NCI-H774 (cell line): ENCODE results near the gene NELL1.

ENCODE experiments used
- DNase-seq: peaks from one replicate; lab custom pipeline; 2025; lab: John Stamatoyannopoulos, UW

NELL1 gene

GRCh38 chr11:21485426-21485825 is 816.0 kb downstream of the NELL1 start:
- no peak for DNase-seq

GRCh38 chr11:21489416-21490115 is 820.2 kb downstream of the NELL1 start:
- no peak for DNase-seq

DNA sequence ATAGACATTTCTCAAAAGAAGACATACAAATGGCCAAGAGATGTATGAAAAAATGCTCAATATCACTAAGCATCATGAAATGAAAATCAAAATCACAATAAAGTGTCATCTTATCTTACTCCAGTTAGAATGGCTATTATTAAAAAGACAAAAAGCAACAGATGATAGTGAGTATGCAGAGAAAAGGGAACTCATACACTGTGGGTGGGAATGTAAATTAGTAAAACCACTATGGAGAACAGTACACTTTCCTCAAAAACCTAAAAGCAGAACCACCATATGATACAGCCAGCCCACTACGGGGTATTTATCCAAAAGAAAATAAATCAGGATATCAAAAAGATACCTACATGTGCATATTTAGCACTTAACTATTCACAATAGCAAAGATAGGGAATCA is 823.5 kb downstream of the NELL1 start:
- no peak for DNase-seq

GRCh38 chr11:21494946-21495345 is 825.6 kb downstream of the NELL1 start:
- no peak for DNase-seq

- no peak for DNase-seq
Measured at GRCh38 chr11:21495879-21496278, 826.5 kb downstream of the NELL1 start.

DNA sequence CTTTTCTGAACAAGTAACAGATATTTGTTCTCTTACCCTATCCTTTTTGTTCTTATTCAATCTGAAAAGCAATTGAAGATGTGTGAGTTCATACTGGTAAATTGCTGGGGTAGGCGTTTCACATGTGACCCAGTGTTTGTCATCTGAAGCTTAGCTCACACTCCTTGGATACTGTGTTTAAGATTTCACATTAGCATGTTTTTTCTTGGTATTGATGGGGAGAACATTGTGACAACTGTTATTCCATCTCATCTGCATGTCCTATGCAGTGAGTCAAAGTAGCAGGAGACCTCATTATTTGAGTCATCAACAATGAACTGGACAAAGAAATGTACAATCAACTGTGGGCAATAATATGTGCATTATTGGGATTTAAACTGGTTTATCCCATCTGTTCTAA is 831.9 kb downstream of the NELL1 start:
- DNase-seq = no peak

- no peak for DNase-seq
Measured at GRCh38 chr11:21505070-21505469, 835.7 kb downstream of the NELL1 start.

GRCh38 chr11:21511835-21512440 is 842.6 kb downstream of the NELL1 start:
- DNase-seq = peak; percentile 77

- peak; percentile 6 for DNase-seq
Measured at GRCh38 chr11:21514316-21514715, 844.9 kb downstream of the NELL1 start.

GRCh38 chr11:21520244-21520643 is 850.9 kb downstream of the NELL1 start:
- no peak for DNase-seq

GRCh38 chr11:21529187-21529586 is 859.8 kb downstream of the NELL1 start:
- DNase-seq = no peak

GRCh38 chr11:21534288-21534687 is 864.9 kb downstream of the NELL1 start:
- DNase-seq = no peak

DNA sequence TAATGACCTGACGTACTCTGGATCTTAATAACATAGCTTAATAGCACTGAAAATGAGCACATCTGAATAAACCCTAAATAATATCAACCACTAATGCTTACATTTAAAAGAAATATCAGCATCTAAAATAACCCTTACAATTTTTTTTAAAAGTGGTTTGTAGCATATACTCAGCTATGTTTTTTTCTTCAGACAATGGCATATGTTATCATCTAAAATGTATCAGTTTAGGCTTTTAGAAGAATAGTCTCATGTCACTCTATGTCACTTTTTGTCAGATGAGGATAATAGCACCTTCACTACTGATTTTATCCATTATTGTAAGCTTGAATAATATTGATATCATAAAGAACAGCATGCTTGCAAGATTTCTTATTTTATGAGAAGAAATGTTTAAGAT is 868.6 kb downstream of the NELL1 start:
- no peak for DNase-seq

GRCh38 chr11:21541187-21541751 is 871.9 kb downstream of the NELL1 start:
- DNase-seq = no peak

DNA sequence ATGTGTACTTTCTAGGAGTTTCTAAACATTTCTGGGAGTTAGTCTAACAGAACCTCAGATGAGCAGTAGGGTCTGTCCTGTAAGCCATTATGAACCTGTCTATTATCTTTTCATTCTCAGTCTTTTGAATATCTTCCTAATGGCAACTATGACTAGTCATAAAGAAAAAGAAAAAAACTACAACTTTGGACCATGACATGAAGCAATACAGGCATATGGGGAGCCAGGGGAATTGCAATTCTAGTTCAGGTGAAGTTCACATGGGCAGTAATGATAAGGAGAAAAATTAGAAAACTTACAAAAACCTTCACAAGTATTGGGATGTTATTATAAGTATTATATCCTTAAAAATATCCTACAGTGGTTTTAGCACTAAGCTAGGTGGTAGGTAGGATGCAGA is 874.5 kb downstream of the NELL1 start:
- no peak for DNase-seq

GRCh38 chr11:21545699-21546098 is 876.3 kb downstream of the NELL1 start:
- no peak for DNase-seq

DNA sequence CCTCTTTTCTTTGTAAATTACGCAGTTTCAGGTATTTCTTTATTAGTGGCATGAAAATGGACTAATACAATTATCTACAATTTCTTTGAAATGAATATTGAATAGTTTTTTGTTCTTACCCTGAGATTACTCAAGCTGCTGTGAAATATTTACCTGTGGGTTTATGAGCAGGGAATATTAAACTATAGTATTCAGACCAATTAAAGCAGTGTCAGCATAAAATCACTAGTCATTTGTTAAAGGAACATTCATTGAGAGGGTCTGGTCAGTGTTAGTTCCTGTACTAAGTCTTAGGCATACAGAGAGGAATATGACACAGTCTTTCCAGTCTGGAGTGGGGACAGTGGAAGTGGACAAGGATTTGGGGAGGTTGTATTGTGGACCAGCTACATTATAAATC is 877.3 kb downstream of the NELL1 start:
- no peak for DNase-seq

DNA sequence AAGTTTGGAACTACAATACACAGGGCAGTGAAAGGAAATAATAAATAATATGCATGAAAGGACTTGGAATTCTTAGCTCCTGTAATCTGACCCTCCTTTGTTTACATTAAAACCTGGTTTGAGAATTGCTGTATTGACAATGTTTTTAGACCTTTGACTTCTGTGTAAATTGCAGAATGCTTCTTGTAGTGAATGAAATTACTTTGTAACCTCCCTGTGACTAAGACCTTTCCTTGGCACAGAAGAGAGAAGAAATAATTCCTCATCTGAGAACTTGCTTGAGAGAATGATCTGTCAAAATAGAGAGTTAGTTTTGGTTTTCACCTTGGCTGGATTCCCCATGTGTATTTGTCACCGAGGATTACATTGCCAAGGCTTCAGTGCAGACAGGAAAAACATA is 883.5 kb downstream of the NELL1 start:
- DNase-seq = no peak

DNA sequence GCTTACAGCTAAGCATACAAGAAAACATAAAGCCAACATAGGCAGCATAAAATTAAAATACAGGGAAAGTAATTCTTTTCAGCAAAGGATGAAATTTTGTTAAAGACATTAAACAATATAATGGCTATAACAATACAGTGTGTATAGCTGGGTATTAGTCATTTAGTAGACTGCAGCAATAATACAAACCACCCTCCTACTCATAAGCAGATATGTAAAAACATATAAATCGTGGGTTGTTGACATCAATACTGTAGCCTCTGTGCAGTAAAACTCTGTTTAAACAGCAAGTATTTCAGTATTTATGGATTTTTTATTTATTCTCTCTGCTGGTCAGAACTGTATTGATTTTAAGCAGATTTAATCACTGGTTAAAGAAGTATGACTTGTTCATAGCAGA is 884.4 kb downstream of the NELL1 start:
- no peak for DNase-seq

DNA sequence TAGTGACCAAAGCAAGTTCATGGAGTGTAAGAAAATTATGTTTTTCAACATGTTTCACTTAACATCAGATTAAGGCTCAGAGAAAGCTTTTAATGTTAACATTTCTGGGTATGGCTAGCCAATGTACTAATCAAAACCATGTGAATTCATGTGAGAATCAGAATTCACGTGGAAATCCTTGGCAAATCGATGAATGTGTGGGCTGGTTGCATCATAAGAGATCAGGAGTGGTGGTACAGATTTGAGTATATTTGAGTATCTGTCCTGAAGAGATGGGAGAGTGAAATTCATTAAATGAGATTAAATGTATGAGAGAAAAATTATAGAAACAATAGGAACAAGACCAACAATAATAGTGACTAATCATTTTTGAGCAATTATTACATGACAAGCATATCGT is 884.9 kb downstream of the NELL1 start:
- DNase-seq = no peak

DNA sequence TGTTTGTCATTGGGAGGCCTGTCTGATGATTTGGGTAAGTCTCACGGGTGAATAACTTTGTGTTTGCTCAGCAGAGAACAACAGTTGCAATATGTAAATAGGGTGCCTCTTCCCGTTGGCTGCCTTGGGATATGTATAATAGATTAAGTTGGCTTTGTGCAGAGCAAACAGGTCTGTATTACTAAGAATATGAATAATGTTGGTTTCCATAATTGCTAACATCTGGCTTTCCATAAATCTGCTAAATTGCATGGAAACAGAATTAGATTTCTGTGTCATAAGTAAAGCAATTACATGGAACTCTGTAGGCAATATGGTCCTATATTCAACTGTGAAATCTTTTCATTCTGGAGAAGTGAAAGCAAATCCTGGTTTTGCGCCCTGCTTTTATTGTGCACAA is 887.5 kb downstream of the NELL1 start:
- DNase-seq = no peak

GRCh38 chr11:21560466-21560975 is 891.1 kb downstream of the NELL1 start:
- DNase-seq = no peak

GRCh38 chr11:21561581-21561980 is 892.2 kb downstream of the NELL1 start:
- no peak for DNase-seq

DNA sequence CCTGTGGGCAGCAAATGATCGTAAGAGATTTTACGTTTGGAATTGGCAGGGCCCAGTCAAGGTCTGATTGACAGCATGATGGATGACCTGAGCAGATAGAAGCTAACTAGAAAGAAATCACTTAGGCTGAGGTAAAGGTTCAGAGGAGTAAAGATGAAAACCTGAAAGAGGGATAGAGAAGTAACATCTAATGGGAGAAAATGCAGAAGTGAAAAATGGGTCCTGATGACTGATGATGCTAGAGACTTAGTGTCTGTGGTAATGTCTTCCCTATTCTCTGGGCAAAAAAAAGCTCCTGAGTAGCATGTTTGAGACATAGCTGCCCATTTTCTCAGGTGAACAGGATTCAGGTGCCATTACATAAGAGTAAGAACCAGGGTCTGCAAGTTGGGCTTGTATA is 894.7 kb downstream of the NELL1 start:
- no peak for DNase-seq
